AG09309 (cell line): Measurements from ENCODE around the gene TUBGCP5.
"Not testable (repeated sequence)": the region's sequence is repeated elsewhere in the genome, so short reads cannot be mapped to it uniquely, and the experiment has no call there.

Experiments
- DNase-seq: peaks from one replicate; pipeline ENCODE4 v3.0.0-alpha.2; 2010; ENCODE audit warnings: low read depth
- H3K4me3 ChIP-seq: 2 replicates; pipeline ENCODE4 v1.5.1; 2011; ENCODE audit warnings: mild to moderate bottlenecking, low read depth, low read length, moderate library complexity; ENCODE audit not compliant: control insufficient read depth
- TF ChIP-seq, protein P1 (sequence below): IDR thresholded peaks from 2 replicates; pipeline ENCODE4 v1.5.1; 2011; ENCODE audit warnings: mild to moderate bottlenecking, low read depth, low read length, inconsistent platforms; ENCODE audit not compliant: insufficient read depth, control insufficient read depth; ENCODE audit errors: missing control alignments

The TUBGCP5 gene

DNA sequence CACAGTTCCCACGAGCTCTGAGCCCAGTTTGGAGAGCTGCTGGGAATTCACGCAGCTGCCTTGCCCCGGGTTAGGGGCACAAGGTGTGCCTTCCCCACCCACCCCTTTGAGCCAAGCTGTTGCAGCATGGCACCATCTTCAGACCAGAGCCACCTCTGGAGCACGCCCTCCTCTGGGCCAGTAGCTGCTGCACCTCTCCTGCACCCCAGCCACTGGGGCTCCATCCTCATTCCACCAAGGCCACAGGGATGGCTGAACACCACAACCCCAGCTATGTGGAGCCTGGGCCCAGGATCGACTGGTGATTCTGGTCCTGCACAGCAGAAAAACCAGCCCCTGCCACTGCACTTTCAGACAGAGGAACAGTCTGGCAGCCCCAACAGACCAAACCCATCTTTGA lies 25.7 kb downstream of the TUBGCP5 start:
- TF ChIP-seq, protein P1, sequence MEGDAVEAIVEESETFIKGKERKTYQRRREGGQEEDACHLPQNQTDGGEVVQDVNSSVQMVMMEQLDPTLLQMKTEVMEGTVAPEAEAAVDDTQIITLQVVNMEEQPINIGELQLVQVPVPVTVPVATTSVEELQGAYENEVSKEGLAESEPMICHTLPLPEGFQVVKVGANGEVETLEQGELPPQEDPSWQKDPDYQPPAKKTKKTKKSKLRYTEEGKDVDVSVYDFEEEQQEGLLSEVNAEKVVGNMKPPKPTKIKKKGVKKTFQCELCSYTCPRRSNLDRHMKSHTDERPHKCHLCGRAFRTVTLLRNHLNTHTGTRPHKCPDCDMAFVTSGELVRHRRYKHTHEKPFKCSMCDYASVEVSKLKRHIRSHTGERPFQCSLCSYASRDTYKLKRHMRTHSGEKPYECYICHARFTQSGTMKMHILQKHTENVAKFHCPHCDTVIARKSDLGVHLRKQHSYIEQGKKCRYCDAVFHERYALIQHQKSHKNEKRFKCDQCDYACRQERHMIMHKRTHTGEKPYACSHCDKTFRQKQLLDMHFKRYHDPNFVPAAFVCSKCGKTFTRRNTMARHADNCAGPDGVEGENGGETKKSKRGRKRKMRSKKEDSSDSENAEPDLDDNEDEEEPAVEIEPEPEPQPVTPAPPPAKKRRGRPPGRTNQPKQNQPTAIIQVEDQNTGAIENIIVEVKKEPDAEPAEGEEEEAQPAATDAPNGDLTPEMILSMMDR = no peak
- no peak overlapping the region for H3K4me3 ChIP-seq
- DNase-seq = no peak

DNA sequence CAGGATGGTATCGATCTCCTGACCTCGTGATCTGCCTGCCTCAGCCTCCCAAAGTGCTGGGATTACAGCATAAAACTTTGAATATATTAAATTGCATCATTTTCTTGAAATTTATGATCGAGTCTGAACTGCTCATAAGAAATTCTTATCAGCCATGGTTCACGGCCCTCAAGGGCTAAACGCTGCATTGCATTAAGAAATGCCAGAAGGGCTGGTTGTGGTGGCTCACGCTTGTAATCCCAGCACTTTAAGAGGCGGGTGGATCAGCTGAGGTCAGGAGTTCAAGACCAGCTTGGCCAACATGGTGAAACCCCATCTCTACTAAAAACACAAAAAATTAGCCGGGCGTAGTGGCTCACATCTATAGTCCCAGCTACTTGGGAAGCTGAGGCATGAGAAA lies 26.8 kb downstream of the TUBGCP5 start:
- H3K4me3 ChIP-seq, DNase-seq: not testable (repeated sequence)

DNA sequence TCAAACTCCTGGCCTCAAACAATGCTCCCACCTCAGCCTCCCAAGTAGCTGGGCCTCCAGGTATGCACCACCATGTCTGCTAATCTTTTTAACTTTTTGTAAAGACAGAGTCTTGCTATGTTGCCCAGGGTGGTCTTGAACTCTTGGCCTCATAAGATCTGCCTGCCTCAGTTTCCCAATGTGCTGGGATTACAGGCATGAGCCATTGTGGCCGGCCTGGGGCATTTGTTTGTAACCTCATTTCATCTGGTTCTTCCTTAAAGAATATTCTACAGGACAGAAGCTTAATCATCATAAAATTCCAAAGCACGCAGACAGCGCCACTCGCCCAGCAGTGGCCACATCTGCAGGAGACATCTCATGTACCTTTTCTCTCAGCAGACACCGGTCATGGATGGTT lies 35.6 kb downstream of the TUBGCP5 start:
- TF ChIP-seq, protein P1 = no peak
- H3K4me3 ChIP-seq = no peak overlapping the region
- DNase-seq = no peak

DNA sequence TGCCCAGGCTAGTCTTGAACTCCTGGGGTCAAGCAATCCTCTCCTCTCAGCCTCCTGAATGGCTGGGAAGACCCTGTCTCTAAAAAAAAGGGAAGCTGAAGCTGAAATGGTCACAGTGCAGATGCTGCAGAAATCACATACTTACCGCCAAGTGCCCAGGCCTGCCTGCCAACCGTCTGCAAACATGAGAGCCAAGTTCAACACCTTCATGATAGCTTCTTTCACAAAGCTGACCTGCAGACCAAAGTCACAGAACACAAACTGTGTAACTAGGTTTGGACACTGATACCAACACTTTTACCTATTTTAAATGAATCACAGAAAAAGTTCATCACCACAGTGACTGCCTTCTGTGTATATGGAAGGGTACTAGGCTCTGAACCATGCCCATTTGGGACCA lies 36.4 kb downstream of the TUBGCP5 start:
- DNase-seq = no peak
- TF ChIP-seq, protein P1 = no peak
- no peak overlapping the region for H3K4me3 ChIP-seq

DNA sequence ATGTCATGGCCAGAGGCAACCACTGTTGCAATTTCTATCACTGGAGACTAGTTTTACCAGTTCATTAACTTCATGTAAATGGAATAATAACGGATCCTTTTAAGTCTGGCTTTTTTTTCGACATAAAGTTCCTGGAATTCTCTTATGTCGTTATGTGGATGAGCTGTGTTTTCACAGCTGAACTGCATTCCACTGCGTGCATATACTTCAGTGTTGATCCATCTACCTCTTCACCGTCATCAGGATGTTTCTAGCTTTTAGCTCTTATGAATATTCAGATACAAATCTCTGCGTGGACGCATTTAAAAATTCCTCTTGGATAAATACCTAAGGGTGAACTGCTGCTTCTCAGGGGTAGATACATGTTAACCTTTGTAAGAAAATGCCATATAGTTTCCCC lies 43.6 kb downstream of the TUBGCP5 start:
- H3K4me3 ChIP-seq = no peak overlapping the region
- TF ChIP-seq, protein P1 = no peak
- no peak for DNase-seq

DNA sequence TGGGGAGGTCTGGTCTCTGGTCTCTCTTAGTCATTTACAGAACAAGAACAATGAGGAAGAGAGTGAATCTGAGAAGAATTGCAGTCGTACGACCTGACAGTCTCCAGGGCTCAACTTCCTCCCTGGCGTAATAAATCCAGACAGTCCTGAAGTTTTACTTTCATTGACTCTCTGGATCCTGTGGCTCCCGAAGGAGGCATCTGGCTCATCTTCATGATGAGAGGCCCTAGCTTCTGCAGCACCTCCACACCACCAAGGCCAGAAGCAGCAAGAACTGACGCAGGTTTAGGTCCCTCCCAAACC lies 47.4 kb downstream of the TUBGCP5 start:
- H3K4me3 ChIP-seq = no peak overlapping the region
- TF ChIP-seq, protein P1 = no peak
- no peak for DNase-seq

DNA sequence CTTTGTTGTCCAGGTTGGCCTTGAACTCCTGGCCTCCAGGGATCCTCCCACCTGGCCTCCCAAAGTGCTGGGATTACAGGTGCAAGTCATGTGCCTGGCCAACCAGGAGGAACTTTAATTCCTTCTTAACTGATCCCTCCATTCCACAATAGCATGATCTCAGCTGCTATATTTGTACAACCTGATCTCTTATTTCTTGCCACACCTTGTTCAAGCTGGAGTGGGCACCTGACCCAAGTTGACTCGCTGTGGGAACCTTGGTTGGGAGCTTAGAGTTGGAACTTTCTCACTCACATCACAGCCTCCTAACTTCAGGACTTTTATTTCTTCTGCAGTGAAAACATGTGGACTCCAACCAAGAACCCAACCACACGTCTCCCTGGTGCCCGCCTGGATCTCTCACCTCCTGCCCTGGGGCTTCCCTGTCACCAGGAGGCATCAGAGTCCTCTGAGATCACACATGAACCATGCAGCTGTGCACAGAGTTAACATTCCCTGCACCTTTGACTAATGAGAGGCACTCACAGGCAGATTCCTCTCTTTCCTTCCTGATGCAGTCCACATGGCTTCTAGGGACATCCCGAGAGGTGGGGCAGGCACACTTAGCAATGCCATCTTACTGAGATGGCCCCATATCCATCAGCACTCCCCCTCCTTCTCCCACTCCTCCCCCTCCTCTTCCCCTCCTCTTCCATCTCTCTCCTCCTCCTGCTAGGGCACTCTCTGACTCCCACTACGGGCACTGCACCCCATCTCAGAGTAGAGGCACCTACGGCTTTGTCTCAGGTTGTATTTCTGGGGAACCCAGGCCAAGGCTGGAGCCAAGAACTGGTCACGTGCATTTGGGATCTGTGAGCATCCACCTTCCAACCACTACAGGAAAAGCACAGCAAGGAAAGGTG lies 49.5 kb downstream of the TUBGCP5 start:
- TF ChIP-seq, protein P1 = no peak
- H3K4me3 ChIP-seq = no peak overlapping the region
- no peak for DNase-seq
